Uterus (tissue), 2 donors: Measurements from ENCODE around the gene FER.
"Not testable (repeated sequence)": the region's sequence is repeated elsewhere in the genome, so short reads cannot be mapped to it uniquely, and the experiment has no call there.

ENCODE experiments used
- POLR2A ChIP-seq, 2 donors: fragments of 450-650 bp; IDR thresholded peaks; one replicate each; pipeline ENCODE4 v1.6.1; 2016; ENCODE audit warnings: antibody characterized with exemption in 2 of 2, mild to moderate bottlenecking in 1 of 2, moderate library complexity in 1 of 2
- TF ChIP-seq, protein P1 (sequence below), 4 experiments: fragments of 200-600 bp in 2 of 4; fragments of 450-650 bp in 2 of 4; sonication (generic) in 2 of 4; IDR thresholded peaks; one replicate each; pipeline ENCODE4 v1.5.1; 2016 to 2019; ENCODE audit warnings: antibody characterized with exemption in 4 of 4, mild to moderate bottlenecking in 2 of 4, moderate library complexity in 1 of 4

- TF ChIP-seq POLR2A (IDR thresholded peaks at IDR 0.05): not testable (repeated sequence)
- TF ChIP-seq, protein P1, sequence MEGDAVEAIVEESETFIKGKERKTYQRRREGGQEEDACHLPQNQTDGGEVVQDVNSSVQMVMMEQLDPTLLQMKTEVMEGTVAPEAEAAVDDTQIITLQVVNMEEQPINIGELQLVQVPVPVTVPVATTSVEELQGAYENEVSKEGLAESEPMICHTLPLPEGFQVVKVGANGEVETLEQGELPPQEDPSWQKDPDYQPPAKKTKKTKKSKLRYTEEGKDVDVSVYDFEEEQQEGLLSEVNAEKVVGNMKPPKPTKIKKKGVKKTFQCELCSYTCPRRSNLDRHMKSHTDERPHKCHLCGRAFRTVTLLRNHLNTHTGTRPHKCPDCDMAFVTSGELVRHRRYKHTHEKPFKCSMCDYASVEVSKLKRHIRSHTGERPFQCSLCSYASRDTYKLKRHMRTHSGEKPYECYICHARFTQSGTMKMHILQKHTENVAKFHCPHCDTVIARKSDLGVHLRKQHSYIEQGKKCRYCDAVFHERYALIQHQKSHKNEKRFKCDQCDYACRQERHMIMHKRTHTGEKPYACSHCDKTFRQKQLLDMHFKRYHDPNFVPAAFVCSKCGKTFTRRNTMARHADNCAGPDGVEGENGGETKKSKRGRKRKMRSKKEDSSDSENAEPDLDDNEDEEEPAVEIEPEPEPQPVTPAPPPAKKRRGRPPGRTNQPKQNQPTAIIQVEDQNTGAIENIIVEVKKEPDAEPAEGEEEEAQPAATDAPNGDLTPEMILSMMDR (IDR thresholded peaks at IDR 0.05): not testable (repeated sequence)
Observed at GRCh38 chr5:108784577-108784976, 36.9 kb downstream of the FER start.
